ENCODE results near the gene PES1.
A peak's percentile ranks its signal among the peaks of the same experiment; 100 is the strongest.
"Not testable (repeated sequence)": the region's sequence is repeated elsewhere in the genome, so short reads cannot be mapped to it uniquely, and the experiment has no call there.

Gene PES1

GRCh38 chr22:30591588-30592359, at the start of gene PES1:
Gene PES1 (minus strand): TSS chr22:30591910. CDS start chr22:30591833, 77 bp downstream.
- Mint-ChIP-seq H3K36me3 (ENCODE audit: insufficient read depth) (peaks cover 23% of the 10 kb centered on the region), H3K4me3 (no peak within 1 kb of the TSS), H3K27ac (ENCODE audit: low read depth) (no peak within 1 kb of the TSS), H3K4me1 (peaks cover 14% of the 10 kb centered on the region), H3K9me3 (no peaks in the 10 kb centered on the region), H3K27me3 (peaks cover 11% of the 10 kb centered on the region)
- DNase-seq (ENCODE audit: low spot score in 2 of 2), result peak; percentile 91 to 95
- ATAC-seq (replicated peaks; ENCODE audit: extremely low read depth, poor library complexity, severe bottlenecking), result peak; percentile 100

- no peak for ATAC-seq (replicated peaks; ENCODE audit: extremely low read depth, poor library complexity, severe bottlenecking)
- Mint-ChIP-seq H3K9me3 (no peaks in the 10 kb centered on the region), H3K27me3 (no peaks in the 10 kb centered on the region), H3K36me3 (ENCODE audit: insufficient read depth) (peaks cover under 1% of the 10 kb centered on the region), H3K27ac (ENCODE audit: low read depth) (no peak overlapping the region), H3K4me1 (peaks cover 15% of the 10 kb centered on the region), H3K4me3 (no peak overlapping the region)
- no peak for DNase-seq (ENCODE audit: low spot score in 2 of 2)
These were observed 49.2 kb upstream of the PES1 start for GRCh38 chr22:30640839-30641430.

- H3K27ac Mint-ChIP-seq (ENCODE audit: low read depth), result no peak overlapping the region
- no peaks in the 10 kb centered on the region for H3K9me3 Mint-ChIP-seq
These were observed 48.7 kb upstream of the PES1 start for GRCh38 chr22:30640361-30640760.

GRCh38 chr22:30637701-30638114, 46.0 kb upstream of the PES1 start:
- no peak overlapping the region for H3K27ac Mint-ChIP-seq (ENCODE audit: low read depth)
- ATAC-seq (replicated peaks; ENCODE audit: extremely low read depth, poor library complexity, severe bottlenecking) (no peak), DNase-seq (ENCODE audit: low spot score in 2 of 2) (no peak)
- H3K27me3 Mint-ChIP-seq, result no peaks in the 10 kb centered on the region
- H3K36me3 Mint-ChIP-seq (ENCODE audit: insufficient read depth), result peaks cover 5% of the 10 kb centered on the region
- H3K4me1 Mint-ChIP-seq, result peaks cover 21% of the 10 kb centered on the region
- H3K9me3 Mint-ChIP-seq, result no peaks in the 10 kb centered on the region
- peak overlapping the region; percentile 79 for H3K4me3 Mint-ChIP-seq

More at GRCh38 chr22:30640361-30640760, 48.7 kb upstream of the PES1 start:
- no peak overlapping the region for H3K4me3 Mint-ChIP-seq
- H3K27me3 Mint-ChIP-seq, result no peaks in the 10 kb centered on the region
- DNase-seq (ENCODE audit: low spot score in 2 of 2) (no peak), ATAC-seq (replicated peaks; ENCODE audit: extremely low read depth, poor library complexity, severe bottlenecking) (no peak)
- peaks cover 18% of the 10 kb centered on the region for H3K4me1 Mint-ChIP-seq
- H3K36me3 Mint-ChIP-seq (ENCODE audit: insufficient read depth), result peaks cover 2% of the 10 kb centered on the region

- peak; percentile 7 for ATAC-seq (replicated peaks; ENCODE audit: extremely low read depth, poor library complexity, severe bottlenecking)
- H3K27ac Mint-ChIP-seq (ENCODE audit: low read depth), result peak overlapping the region; percentile 71
- peak overlapping the region; percentile 79 for H3K4me3 Mint-ChIP-seq
- no peak for DNase-seq (ENCODE audit: low spot score in 2 of 2)
- peaks cover 21% of the 10 kb centered on the region for H3K4me1 Mint-ChIP-seq
- H3K27me3 Mint-ChIP-seq, result no peaks in the 10 kb centered on the region
- peaks cover 5% of the 10 kb centered on the region for H3K36me3 Mint-ChIP-seq (ENCODE audit: insufficient read depth)
- H3K9me3 Mint-ChIP-seq, result no peaks in the 10 kb centered on the region
These were observed 44.7 kb upstream of the PES1 start for GRCh38 chr22:30636226-30637077.

- ATAC-seq (replicated peaks; ENCODE audit: extremely low read depth, poor library complexity, severe bottlenecking) (peak; percentile 79), DNase-seq (ENCODE audit: low spot score in 2 of 2) (peak; percentile 87 to 92)
- H3K4me3 Mint-ChIP-seq, result peak within 1 kb of the TSS; percentile 79
- H3K4me1 Mint-ChIP-seq, result peaks cover 21% of the 10 kb centered on the region
- no peaks in the 10 kb centered on the region for H3K27me3 Mint-ChIP-seq
- H3K9me3 Mint-ChIP-seq, result no peaks in the 10 kb centered on the region
- peaks cover 5% of the 10 kb centered on the region for H3K36me3 Mint-ChIP-seq (ENCODE audit: insufficient read depth)
- peak within 1 kb of the TSS; percentile 71 for H3K27ac Mint-ChIP-seq (ENCODE audit: low read depth)
These were observed 43.8 kb upstream of the PES1 start, which contains the start of gene SLC35E4 for GRCh38 chr22:30635273-30636225. Gene SLC35E4 (plus strand): TSS chr22:30635781. CDS start chr22:30636451, 670 bp downstream.

GRCh38 chr22:30634471-30635233, 42.9 kb upstream of the PES1 start:
- Mint-ChIP-seq H3K27ac (ENCODE audit: low read depth) (peak overlapping the region; percentile 71), H3K9me3 (no peaks in the 10 kb centered on the region), H3K27me3 (no peaks in the 10 kb centered on the region), H3K4me3 (peak overlapping the region; percentile 79), H3K4me1 (peaks cover 21% of the 10 kb centered on the region), H3K36me3 (ENCODE audit: insufficient read depth) (peaks cover 5% of the 10 kb centered on the region)
- ATAC-seq (replicated peaks; ENCODE audit: extremely low read depth, poor library complexity, severe bottlenecking), result peak; percentile 66
- peak; percentile 80 to 90 for DNase-seq (ENCODE audit: low spot score in 2 of 2)

GRCh38 chr22:30631469-30631868, 39.8 kb upstream of the PES1 start:
- H3K36me3 Mint-ChIP-seq (ENCODE audit: insufficient read depth); DNase-seq (ENCODE audit: low spot score in 2 of 2); H3K9me3 Mint-ChIP-seq; H3K27ac Mint-ChIP-seq (ENCODE audit: low read depth); ATAC-seq (replicated peaks; ENCODE audit: extremely low read depth, poor library complexity, severe bottlenecking); H3K4me3 Mint-ChIP-seq; H3K27me3 Mint-ChIP-seq: not testable (repeated sequence)
- H3K4me1 Mint-ChIP-seq, result peaks cover 15% of the 10 kb centered on the region

- no peak overlapping the region for H3K4me3 Mint-ChIP-seq
- DNase-seq (ENCODE audit: low spot score in 2 of 2) (no peak), ATAC-seq (replicated peaks; ENCODE audit: extremely low read depth, poor library complexity, severe bottlenecking) (no peak)
- H3K27ac Mint-ChIP-seq (ENCODE audit: low read depth), result no peak overlapping the region
- no peaks in the 10 kb centered on the region for H3K36me3 Mint-ChIP-seq (ENCODE audit: insufficient read depth)
- no peaks in the 10 kb centered on the region for H3K4me1 Mint-ChIP-seq
- H3K27me3 Mint-ChIP-seq, result no peaks in the 10 kb centered on the region
- H3K9me3 Mint-ChIP-seq, result no peaks in the 10 kb centered on the region
These were observed 36.8 kb upstream of the PES1 start for GRCh38 chr22:30628491-30628890.

GRCh38 chr22:30627471-30627870, 35.8 kb upstream of the PES1 start:
- ATAC-seq (replicated peaks; ENCODE audit: extremely low read depth, poor library complexity, severe bottlenecking) (no peak), DNase-seq (ENCODE audit: low spot score in 2 of 2) (no peak)
- Mint-ChIP-seq H3K9me3 (no peaks in the 10 kb centered on the region), H3K36me3 (ENCODE audit: insufficient read depth) (no peaks in the 10 kb centered on the region), H3K27me3 (no peaks in the 10 kb centered on the region), H3K4me3 (no peak overlapping the region), H3K27ac (ENCODE audit: low read depth) (no peak overlapping the region), H3K4me1 (no peaks in the 10 kb centered on the region)

GRCh38 chr22:30626413-30626812, 34.7 kb upstream of the PES1 start:
- H3K36me3 Mint-ChIP-seq (ENCODE audit: insufficient read depth), result no peaks in the 10 kb centered on the region
- no peak for ATAC-seq (replicated peaks; ENCODE audit: extremely low read depth, poor library complexity, severe bottlenecking)
- no peaks in the 10 kb centered on the region for H3K27me3 Mint-ChIP-seq
- no peak overlapping the region for H3K27ac Mint-ChIP-seq (ENCODE audit: low read depth)
- H3K4me3 Mint-ChIP-seq, result no peak overlapping the region
- no peak for DNase-seq (ENCODE audit: low spot score in 2 of 2)
- H3K9me3 Mint-ChIP-seq, result no peaks in the 10 kb centered on the region
- H3K4me1 Mint-ChIP-seq, result no peaks in the 10 kb centered on the region
